ENCODE measurements around the gene ACVR1B.

- TF ChIP-seq CTCF (IDR thresholded peaks at IDR 0.05; ENCODE audit: poor library complexity), result no peak
- TF ChIP-seq EZH2phosphoT487 (IDR thresholded peaks at IDR 0.05; ENCODE audit: low read depth, severe bottlenecking, unreplicated experiment), result no peak
- TF ChIP-seq EZH2 (IDR thresholded peaks at IDR 0.05; ENCODE audit: borderline replicate concordance), result no peak
Measured at GRCh38 chr12:52035926-52036325, 84.4 kb downstream of the ACVR1B start.
